K562 (cell line): Measurements from ENCODE around the gene NDUFS5. TPM values are rescaled to one million over a fixed set of nuclear protein-coding genes. Genes with fewer than 3 reads are reported as not detected.

Source experiments
- CSDE1 ChIP-seq, 2 experiments: fragments of 450-650 bp; IDR thresholded peaks; 2 replicates each; pipeline ENCODE4 v1.6.1; 2016; ENCODE audit warnings: mild to moderate bottlenecking in 1 of 2
- GABPB2 ChIP-seq: fragments of 250-450 bp; sonication (Bioruptor Pico); conservative IDR thresholded peaks from 2 replicates; pipeline ENCODE4 v1.5.1; 2021; ENCODE audit warnings: mild to moderate bottlenecking
- JUND ChIP-seq, 2 experiments: IDR thresholded peaks; 2 replicates in 1 of 2; 3 replicates in 1 of 2; pipeline ENCODE4 v1.6.1; 2011; ENCODE audit warnings: borderline replicate concordance in 2 of 2, low read depth in 2 of 2, low read length in 2 of 2, improper control_type of control experiment in 1 of 2, missing biosample characterization in 1 of 2, missing genetic modification characterization in 1 of 2, missing genetic modification reagents in 1 of 2
- MECOM ChIP-seq: fragments of 250-450 bp; sonication (Bioruptor Pico); IDR thresholded peaks from 2 replicates; pipeline ENCODE4 v1.8.0; 2022; ENCODE audit warnings: inconsistent platforms
- MITF ChIP-seq: IDR thresholded peaks from 2 replicates; pipeline ENCODE4 v1.6.1; 2014; ENCODE audit warnings: antibody characterized with exemption
- REST ChIP-seq, 2 experiments: fragments of 450-650 bp; formaldehyde crosslinking in 1 of 2; IDR thresholded peaks; 2 replicates each; pipeline versions ENCODE4 v1.4.0 to v1.6.1; 2014 to 2020; ENCODE audit warnings: mild to moderate bottlenecking in 2 of 2, borderline replicate concordance in 1 of 2, low read depth in 1 of 2
- TSC22D4 ChIP-seq: fragments of 450-650 bp; IDR thresholded peaks from 2 replicates; pipeline ENCODE4 v1.6.1; 2016; ENCODE audit warnings: missing genetic modification characterization, missing biosample characterization, control low read depth
- UBTF ChIP-seq, 2 experiments: IDR thresholded peaks; 2 replicates each; pipeline ENCODE4 v1.6.1; 2012; ENCODE audit warnings: improper control_type of control experiment in 2 of 2, low read depth in 2 of 2, low read length in 2 of 2, borderline replicate concordance in 1 of 2
- ZKSCAN8 ChIP-seq: fragments of 200-800 bp; sonication (Bioruptor generic); IDR thresholded peaks from 2 replicates; pipeline ENCODE4 v1.6.1; 2016; ENCODE audit warnings: missing genetic modification characterization, missing compliant biosample characterization
- ZNF398 ChIP-seq: fragments of 250-450 bp; sonication (Bioruptor Pico); IDR thresholded peaks from 2 replicates; pipeline ENCODE4 v1.8.0; 2021; ENCODE audit warnings: moderate library complexity, mild to moderate bottlenecking, inconsistent platforms
- ZNF444 ChIP-seq: fragments of 250-450 bp; sonication (Bioruptor Pico); IDR thresholded peaks from 2 replicates; pipeline ENCODE4 v1.4.0; 2020; ENCODE audit warnings: mild to moderate bottlenecking, moderate library complexity
- polyA plus RNA-seq, 8 experiments: library from polyadenylated mRNA; depleted of rRNA in 4 of 8; stranded (reverse) in 5 of 8; unstranded in 3 of 8; fragments of >200 nt; fragmentation: Nextera tagmentation in 2 of 8; fragmentation: Illumina TruSeq in 1 of 8; extraction: Ambion mirVana in 2 of 8; extraction: Trizol in 1 of 8; gene quantifications; 2 replicates each; pipeline versions ENCODE4 v1.2.1 to v1.2.3, GENCODE V29; 2011 to 2014; ENCODE audit warnings: inconsistent platforms in 1 of 8, missing spikeins in 1 of 8
- total RNA-seq, 7 experiments: library from RNA; depleted of rRNA in 6 of 7; stranded (reverse); fragments of >200 nt in 6 of 7; fragmentation: Illumina TruSeq in 2 of 7; extraction: Trizol in 2 of 7; gene quantifications; 2 replicates each; pipeline versions ENCODE4 v1.2.1 to v1.2.3, GENCODE V29; 2011 to 2021; ENCODE audit warnings: low replicate concordance in 1 of 7

NDUFS5 gene
- total and polyA plus RNA-seq, 9 of the 15 experiments (the other 6 are each of a cell fraction or from before 2014, with no cell fraction given) = 499 to 2,737 (median 1,281) TPM

GRCh38 chr1:39026051-39026865 lies at the start of gene NDUFS5 (continued):
- TF ChIP-seq ZNF398 (CRISPR knock-in tag) (no peak), CSDE1 (IDR thresholded peaks at IDR 0.05) (no peak), ZNF444 (CRISPR knock-in tag) (0 out of 2 replicates have a peak, but pooled peaks have one; percentile 27), ZKSCAN8 (CRISPR knock-in tag) (no peak), REST (IDR thresholded peaks at IDR 0.05; ENCODE audit: borderline replicate concordance) (no peak), REST (CRISPR knock-in tag; IDR thresholded peaks at IDR 0.05; ENCODE audit: low read depth) (no peak; the same call in 1 of the 2 replicates), MITF (no peak), UBTF (IDR thresholded peaks at IDR 0.05; ENCODE audit: borderline replicate concordance in 1 of 2, low read depth in 2 of 2, low read length in 2 of 2) (peak; percentile 57 to 59; a peak in 2 of 4 replicates), TSC22D4 (tag) (no peak), MECOM (CRISPR knock-in tag) (no peak), GABPB2 (CRISPR knock-in tag) (no peak), JUND (IDR thresholded peaks at IDR 0.05; ENCODE audit: borderline replicate concordance, low read depth, low read length) (peak; percentile 93), JUND (tag; IDR thresholded peaks at IDR 0.05; ENCODE audit: borderline replicate concordance, low read depth, low read length) (peak; percentile 90; the same call in 2 of the 3 replicates)
